Activated T-cell treated with anti-CD3 and anti-CD28 coated beads for 48 hours (primary cell): ENCODE results near the gene TRIM44.
"Not testable (repeated sequence)": the region's sequence is repeated elsewhere in the genome, so short reads cannot be mapped to it uniquely, and the experiment has no call there.

Source experiments
- DNase-seq: peaks from one replicate; pipeline ENCODE4 v3.0.0-alpha.2; 2020; ENCODE audit warnings: low read depth

TRIM44 gene

DNA sequence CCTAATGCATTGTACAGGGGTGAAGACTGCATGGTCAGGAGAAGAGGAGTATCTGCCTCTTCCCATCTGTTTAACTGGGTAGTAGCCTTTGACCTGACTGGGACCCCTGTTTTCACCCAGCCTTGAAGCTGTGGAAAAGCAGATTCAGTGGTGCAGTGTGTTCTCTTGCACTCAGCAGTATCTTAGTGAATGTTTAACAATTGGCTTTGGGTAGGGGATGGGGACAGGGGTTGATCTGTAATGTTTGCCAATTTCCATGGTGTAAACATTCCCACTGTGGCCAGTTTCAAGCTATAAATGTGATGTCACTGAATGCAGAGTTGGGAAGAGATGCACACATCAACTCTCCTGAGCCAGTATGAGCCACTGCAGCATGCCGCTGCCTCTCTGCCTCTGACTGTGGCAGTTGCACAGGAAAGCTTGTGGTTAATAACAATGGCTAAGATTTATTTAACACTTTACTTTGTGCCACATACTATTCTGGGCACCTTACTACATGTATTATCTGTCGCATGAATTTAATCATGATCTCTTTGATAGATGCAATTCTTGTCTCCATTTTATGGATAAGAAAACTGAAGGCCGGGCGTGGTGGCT is 28.6 kb upstream of the TRIM44 start:
- no peak for DNase-seq

DNA sequence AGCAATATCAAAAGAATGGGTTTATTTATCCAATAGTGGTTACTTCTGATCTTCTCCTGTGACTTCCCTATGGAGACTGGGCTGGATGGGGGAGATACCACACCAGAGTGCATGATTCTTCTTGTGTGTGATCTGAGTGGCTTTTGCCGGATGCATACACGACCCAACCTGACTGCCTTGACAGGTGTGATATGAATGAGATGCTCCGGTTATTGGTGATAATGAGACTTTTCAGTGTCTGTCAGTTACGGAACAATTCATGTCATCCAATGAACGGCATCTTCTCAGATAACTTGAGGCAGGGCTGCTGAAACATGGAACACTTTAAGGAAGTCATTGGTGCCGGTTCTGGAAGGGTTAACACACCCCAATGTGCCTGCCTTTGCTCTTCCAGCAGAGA is 26.6 kb upstream of the TRIM44 start:
- no peak for DNase-seq

DNA sequence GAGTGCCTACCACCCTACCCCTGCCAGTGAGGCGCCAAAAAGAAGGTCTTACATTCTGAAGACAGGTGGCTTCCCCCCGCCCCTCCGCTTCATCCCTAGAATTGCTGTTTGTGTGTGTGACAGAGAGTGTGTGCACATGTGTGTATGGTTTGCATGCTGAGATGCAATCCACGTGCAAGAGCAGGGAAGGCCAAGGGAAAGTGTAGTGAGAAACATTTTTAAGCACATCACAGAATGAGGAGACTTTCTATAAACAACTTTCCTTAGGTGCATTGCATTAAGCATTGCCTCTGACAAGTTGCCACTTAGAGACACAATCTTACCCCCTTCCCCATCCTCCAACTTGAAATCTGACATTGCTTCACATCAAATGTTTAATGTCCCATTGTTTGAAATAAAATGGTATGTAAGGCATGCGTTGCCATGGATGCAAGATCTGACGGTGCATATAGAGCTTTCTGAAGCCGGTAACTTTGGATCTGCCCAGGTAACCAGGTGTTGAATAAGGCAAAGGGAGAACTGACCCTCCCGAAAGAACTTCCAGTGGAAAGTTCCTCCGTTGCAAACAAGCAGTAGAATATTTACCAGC is 22.9 kb upstream of the TRIM44 start:
- no peak for DNase-seq

DNA sequence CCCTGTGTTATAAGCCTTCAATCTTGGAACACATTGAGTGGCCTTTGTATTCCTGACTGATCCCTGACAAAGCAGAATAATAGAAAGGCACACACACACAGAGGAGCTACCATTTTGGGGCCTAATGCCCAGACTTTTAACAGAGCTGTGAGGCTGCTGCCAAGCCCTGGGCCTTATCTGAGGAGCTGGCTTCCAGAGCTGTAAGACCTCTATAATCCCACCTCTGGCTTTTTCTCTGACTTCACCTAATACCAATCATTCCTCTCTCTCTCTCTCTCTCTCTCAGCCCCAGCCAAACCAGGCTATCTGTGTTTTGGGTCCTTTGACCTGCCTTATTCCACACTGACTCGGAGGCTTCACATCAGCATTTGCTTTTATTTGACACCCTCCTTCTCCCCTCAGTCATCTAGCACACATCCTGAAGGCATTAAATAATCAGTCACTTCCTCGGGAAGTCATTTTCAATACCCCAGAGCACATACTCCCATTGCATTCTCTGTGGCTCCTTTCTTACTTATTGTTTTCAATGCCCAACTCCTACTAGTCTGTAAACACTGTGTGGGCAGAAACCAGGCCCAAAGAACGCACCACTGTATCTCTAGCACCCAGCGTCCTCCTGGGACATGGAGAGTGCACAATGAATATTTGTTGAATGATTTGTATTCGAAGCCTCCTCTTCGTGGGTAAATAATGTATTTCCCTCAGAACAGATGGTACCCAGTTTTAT is 21.2 kb upstream of the TRIM44 start:
- DNase-seq: no peak

DNA sequence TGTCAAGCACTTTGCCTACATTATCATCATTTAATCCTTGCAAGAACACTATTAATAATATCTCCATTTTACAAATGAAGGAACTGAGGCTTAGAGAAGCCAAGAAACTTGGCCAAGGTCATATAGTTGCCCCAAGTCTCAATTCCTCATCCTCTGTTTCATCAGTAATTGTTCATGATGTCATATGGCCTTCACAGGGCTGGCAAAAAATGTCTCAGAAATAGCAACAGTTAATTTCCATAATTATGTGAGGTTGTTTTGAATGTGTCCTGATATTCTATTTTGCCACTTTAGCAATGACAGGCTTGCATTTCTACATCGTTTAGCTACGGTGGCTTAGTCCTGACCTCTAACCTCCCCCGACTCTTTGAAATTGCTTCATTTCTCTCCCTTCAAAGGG is 20.6 kb upstream of the TRIM44 start:
- no peak for DNase-seq

DNA sequence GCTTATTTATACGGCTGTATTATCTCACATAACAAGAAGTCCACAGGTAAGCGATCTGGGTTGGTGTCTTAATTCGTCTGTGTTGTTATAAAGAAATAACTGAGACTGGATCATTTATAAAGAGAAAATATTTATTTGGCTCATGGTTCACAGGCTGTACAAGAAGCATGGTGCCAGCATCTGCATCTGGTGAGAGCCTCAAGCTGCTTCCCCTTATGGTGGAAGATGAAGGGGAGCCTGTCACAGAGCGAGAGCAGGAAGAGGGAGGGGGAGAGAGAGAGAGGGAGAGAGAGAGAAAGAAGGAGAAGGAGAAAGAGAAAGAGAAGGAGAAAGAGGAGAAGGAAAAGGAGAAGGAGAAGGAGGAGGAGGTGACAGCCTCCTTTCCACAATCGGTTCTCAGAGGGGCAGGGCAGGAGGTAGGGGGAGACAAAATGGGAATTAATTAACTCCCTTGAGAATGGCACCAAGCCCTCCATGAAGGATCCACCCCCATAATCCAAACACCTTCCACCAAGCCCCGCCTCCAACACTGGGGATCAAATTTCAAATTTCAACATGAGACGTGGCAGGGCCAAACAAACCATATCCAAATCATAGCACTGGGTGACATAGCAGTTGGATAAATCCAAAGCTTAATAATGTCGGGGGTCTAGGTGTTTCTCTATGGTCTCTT is 15.0 kb upstream of the TRIM44 start:
- no peak for DNase-seq

DNA sequence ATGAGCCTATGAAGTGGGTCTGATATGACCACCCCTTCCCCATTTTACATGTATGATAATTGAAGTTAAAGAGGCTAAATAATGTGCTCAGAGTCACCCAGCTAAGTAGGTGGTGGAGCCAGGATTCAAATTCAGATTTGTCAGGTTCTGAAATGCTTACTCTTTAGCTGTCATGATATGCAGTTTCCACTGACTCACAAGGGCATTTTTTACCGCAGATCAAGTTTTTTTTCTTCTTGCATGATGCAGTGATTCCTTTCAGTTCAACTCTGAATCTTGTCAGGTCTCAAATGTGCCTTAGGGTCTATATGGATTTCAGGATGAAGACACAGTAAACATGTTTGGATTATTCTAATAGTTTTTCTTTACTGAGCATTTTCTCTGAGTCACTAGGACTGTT is 12.6 kb upstream of the TRIM44 start:
- no peak for DNase-seq

DNA sequence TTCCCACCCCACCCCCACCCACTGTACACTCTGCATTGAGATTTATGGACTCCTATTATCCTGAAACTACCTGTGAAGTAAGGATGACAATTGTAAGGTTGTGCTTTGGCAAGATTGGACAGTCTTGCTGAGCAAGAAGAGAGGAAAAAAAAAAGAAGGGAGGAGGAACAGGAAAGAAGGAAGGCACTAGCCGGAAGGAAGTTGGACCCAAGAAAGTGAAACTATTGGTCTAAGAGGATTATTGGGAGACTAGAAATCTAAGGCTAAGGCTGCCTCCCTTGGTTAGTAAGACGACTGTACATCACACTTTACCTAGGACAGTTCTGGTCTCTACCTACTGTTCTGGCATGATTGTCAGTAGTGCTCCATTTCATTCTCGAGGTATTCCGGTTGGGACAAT is 12.1 kb upstream of the TRIM44 start:
- no peak for DNase-seq

DNA sequence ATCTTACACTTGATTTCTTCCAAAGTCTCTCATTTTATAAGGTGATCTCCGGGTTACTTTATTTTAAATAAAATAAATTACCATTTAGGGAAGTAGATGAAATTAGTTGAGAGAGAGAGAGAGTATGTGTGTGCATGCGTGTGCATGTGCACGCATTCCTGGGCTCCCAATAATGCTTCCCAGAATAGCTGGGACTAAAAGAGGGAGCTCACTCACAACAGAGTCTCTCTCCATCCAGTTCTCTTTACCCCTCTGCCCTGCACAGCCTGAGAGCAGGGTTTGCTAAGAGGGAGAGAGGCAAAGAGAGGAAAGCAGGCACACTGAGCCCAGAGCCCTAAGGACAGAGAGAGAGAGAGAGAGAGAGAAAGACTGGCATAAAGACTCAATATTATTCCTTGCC is 11.3 kb upstream of the TRIM44 start:
- no peak for DNase-seq

DNA sequence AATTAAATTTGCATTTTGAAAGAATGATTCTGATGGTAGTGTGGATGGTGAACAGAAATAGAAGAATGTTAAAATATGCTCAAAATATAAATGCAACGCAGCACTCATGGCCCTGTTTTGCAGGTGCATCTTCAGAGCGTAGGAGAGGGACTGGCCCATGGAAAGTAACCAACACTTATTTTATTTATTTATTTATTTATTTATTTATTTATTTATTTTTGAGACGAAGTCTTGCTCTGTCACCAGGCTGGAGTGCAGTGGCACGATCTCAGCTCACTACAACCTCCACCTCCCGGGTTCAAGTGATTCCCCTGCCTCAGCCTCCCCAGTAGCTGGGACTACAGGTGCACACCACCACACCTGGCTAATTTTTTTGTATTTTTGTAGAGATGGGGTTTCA is 9.8 kb upstream of the TRIM44 start:
- not testable (repeated sequence) for DNase-seq

DNA sequence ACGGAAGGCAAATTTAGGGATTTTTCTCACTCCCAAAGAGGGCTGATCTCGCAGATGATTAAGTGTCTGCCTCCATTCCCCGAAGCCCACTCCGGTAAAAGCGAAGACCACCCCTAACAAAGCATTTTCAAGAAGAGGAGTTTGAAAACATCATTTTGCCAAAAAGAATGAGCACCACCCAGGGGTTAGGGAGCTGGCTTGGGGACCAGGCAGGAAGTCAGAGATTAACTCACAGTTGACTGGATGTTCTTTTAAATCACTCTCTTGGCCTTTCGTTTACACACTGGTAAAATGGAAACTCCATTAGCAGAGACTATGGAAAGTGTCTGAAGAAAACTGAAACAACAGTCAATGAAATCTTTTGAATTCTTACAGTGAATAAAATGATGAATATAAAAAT is 7.9 kb upstream of the TRIM44 start:
- DNase-seq: no peak

DNA sequence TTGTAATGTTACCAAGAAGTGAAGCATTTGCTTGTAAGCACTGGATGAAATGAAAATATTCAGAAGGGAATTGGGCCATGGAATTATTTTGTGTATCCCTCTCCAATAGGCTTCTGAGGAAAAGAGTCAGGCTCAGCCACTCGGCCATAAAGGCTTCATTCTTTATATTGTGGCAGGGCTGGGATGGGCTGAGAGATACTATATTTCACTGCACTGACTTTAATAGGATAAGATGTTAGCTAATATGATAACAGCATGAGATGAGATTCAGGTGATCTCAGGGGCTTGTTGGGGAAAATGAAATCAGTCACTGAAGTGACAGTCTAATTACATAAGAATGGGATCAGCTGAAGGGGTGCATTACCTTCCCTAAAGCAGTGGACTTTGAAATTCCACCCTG is 7.3 kb upstream of the TRIM44 start:
- DNase-seq: no peak

DNA sequence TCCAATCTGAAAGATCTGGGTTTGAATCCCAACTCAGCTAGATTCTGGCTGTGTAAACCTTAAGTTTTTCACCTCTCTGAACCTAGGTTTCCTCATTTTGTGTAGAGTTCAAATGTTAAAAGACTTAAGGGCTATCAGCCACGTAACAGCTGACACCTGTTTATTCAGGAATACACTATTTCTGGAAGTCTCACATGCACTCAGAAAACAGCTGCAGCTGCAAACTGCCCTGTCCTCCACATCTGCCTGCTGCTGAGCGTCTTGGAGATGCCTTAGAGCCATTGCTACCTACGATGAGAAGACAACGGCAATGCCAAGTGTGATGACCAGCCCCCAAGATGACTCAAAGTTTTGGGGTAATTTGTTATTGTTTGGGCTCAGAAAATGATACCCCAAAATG is 6.7 kb upstream of the TRIM44 start:
- DNase-seq: no peak

DNA sequence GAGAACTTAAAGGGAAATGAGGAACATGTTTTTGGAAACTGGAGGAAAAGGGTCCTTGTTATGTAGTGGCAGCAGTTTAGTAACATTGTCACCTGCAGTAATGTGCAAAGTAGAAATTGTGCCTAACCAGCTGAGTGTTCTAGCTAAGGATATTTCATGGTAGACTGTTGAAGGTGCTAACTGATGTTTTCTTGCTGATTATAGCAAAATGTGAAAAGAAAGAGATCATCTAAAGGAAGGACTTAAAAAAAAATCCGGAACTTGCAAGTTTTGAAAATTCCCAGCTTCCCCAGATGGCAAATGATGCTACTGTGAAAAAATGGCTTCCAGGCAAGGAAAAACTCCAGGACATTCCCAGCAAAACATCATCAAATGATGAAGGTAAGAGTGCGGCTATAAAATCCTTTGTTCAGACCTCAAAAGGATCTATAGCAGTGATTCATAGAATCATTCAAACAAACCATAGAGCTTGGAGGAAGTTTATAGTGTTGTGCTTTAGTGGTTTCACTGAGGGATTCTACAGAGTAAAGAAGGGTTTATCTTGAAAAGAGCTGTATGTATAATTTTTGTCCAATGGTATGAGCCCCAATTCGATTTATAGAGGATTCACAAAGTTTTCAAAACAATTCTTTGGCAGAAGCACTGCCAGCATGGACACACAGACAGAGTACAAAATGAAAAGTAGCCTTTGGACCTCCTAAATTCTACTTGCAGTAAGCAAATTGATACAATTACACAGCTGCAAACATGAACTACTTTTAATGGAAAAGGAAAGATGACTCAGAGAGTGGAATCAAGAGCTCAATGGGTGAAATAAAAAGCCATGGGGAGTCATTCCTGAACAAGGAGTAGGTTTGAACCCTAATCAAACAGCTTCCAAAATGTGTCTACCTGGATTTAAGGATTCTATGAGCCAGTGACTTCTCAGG is 4.3 kb upstream of the TRIM44 start:
- DNase-seq: no peak

DNA sequence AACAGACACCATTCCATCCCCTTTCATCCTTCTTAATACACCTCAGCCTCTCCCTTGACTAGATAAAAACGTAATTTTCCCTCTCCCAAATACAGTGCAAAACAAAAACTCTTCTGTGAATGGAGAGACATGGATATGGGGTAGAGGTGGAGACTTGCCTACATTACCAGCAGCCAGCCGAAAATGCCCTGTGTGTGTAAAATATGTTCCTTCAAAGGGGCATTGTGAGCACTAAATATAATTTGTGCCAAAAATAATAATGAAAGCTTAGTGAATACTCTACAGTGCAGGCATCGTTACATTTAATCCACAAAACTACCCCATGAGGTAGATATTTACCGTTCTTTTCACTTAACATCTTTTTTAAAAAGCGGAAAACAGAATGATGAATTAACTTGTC is 1.0 kb upstream of the TRIM44 start:
- DNase-seq: no peak

DNA sequence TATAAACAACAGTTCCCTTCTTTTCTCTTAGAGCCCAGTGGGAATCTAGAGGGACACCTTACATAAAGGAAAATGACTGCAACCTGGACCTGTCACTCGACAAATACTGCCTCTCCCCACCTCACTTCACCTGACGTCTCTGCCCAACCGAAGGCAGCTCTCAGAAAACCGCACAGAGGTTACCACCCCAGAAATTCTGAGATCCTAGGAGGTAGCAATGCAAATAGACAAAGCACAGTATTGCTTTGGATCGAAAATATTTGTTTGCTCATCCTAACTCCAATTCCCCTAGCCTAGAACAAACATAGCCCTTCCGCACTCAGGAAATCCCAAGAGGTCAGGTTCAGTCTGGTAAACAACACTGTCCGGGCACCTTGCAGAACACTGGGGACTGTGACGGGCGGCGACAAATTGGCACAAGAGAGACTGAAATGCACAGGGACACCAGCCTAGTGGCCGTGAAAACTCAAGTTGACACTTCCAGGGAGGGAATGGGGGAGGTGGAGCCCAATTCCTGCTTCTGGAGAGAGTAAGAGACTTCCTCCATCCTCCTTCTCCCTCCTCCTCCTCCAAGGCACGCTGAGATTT is 420 bp upstream of the TRIM44 start:
- no peak for DNase-seq

DNA sequence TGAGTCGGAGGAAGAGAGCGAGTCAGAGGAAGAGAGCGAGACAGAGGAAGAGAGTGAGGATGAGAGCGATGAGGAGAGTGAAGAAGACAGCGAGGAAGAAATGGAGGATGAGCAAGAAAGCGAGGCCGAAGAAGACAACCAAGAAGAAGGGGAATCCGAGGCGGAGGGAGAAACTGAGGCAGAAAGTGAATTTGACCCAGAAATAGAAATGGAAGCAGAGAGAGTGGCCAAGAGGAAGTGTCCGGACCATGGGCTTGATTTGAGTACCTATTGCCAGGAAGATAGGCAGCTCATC is 780 bp downstream of the TRIM44 start:
- no peak for DNase-seq

DNA sequence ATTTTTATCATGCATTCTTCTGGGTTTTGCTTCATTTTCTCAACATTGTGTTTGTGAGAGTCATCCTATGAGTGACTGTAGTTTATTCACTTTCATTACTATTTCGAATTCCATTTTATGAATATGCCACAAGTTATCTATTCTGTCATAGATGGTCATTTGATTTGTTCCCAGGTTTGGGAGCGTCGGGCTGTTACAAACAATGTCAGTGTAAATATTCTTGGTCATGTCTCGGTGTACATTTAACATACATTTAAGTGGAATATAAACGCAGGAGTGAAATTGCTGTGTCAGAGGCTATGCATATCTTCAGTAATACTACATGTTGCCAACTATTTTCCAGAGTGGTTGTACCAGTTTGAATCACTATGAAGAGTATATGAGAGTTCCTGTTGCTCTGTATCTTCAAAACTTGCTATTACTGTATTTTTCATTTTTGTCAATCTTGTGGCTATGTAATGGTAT is 2.4 kb downstream of the TRIM44 start:
- DNase-seq: no peak

DNA sequence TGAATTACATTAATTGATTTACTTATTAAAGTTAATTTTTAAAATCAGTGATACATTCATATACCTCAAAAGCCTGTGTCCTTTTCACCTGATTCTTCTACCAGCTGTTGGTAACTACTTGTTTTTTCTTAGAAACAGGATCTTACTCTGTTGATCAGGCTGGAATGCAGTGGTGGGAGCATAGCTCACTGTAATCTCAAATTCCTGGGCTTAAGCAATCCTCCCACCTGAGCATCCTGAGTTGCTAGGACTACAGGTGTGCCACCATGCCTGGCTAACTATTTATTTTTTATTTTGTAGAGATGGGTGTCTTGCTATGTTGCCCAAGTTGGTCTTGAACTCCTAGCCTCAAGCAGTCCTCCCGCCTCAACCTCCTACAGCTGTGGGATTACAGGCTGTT is 4.7 kb downstream of the TRIM44 start:
- no peak for DNase-seq

DNA sequence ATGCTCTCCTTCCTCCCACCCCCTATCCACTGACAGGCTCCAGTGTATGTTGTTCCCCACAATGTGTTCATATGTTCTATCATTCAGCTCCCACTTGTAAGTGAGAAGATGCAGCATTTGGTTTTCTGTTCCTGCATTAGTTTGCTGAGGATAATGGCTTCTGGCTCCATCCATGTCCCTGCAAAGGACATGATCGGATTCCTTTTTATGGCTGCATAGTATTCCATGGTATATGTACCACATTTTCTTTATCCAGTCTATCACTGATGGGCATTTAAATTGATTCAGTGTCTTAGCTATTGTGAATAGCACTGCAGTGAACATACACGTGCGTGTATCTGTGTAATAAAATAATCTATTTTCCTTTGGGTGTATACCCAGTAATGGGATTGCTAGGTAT is 5.8 kb downstream of the TRIM44 start:
- not testable (repeated sequence) for DNase-seq

DNA sequence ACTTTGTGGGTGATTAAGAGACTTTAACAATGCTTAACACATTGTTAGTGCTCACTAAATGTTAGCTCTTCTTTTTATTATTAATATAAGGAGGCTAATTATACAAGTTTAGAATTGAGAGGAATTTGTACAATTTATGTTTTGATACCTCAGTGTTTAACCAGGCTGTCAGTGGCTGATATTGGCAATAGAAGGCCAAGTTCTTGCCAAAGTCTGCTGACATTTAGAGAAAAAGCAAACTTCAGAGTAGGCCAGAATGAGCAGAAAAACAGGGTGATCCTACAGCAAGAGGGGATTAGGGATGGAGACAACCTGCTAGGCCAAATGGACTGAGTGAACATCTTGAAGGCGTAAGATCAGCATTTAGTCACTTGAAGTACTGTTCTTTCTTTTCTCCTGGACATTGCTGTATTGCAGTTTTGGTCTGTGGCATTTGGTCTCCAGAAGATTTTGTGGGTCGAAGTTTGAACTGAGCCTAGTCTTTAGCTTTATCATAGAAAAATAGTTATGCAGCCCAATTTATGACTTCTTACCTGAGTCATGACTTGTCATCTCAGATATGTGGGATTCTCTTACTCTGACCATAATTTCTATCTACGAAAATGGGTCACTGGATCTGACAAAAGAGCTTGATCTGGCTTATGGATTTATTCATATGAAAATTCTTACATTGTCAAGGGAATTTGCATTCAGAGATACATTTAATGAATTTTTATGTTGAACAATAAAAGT is 9.0 kb downstream of the TRIM44 start:
- DNase-seq: no peak
